Ectodermal cell (in vitro differentiated cells): ENCODE measurements around the gene NAT8L.

Experiments
- H3K27ac ChIP-seq: 2 replicates; pipeline ENCODE4 v1.7.0; 2013; ENCODE audit warnings: mild to moderate bottlenecking, low read depth, low read length; ENCODE audit not compliant: insufficient read depth, poor library complexity, severe bottlenecking
- H3K27me3 ChIP-seq: 2 replicates; pipeline ENCODE4 v1.7.0; 2013; ENCODE audit warnings: mild to moderate bottlenecking, low read length; ENCODE audit not compliant: insufficient read depth, control insufficient read depth, poor library complexity, severe bottlenecking
- H3K36me3 ChIP-seq: one replicate; pipeline ENCODE4 v1.7.0; 2013; ENCODE audit warnings: low read length; ENCODE audit not compliant: control insufficient read depth, insufficient read depth
- H3K4me1 ChIP-seq: one replicate; pipeline ENCODE4 v1.7.0; 2013; ENCODE audit warnings: low read length; ENCODE audit not compliant: control insufficient read depth, insufficient read depth
- H3K4me3 ChIP-seq: 2 replicates; pipeline ENCODE4 v1.7.0; 2013; ENCODE audit warnings: low read depth, low read length, control low read depth; ENCODE audit not compliant: insufficient read depth
- H3K9me3 ChIP-seq: 2 replicates; pipeline ENCODE4 v1.7.0; 2013; ENCODE audit warnings: mild to moderate bottlenecking, low read length, moderate library complexity; ENCODE audit not compliant: control insufficient read depth
- WGBS, 2 experiments: methylation state at CpG; one replicate each; pipeline ENCODE4 v1.1.7; 2013; ENCODE audit warnings: missing lambda C conversion rate in 2 of 2; 5-methylcytosine and 5-hydroxymethylcytosine counted together

NAT8L gene

GRCh38 chr4:2058264-2059045, 672 bp upstream of the NAT8L start:
- Histone ChIP-seq H3K9me3 (no peaks in the 10 kb centered on the region), H3K4me3 (peak overlapping the region; percentile 47), H3K4me1 (no peaks in the 10 kb centered on the region), H3K27ac (no peak overlapping the region), H3K36me3 (no peaks in the 10 kb centered on the region), H3K27me3 (peaks cover 63% of the 10 kb centered on the region)
- 1% methylated on average over 93 of the region's 93 CpGs for WGBS, 2 experiments

GRCh38 chr4:2059726-2060602, 837 bp downstream of the NAT8L start:
- Histone ChIP-seq H3K27ac (no peak overlapping the region), H3K27me3 (peaks cover 63% of the 10 kb centered on the region), H3K4me3 (peak overlapping the region; percentile 22), H3K4me1 (no peaks in the 10 kb centered on the region), H3K9me3 (no peaks in the 10 kb centered on the region), H3K36me3 (no peaks in the 10 kb centered on the region)
- 5% methylated on average over 102 of the region's 102 CpGs for WGBS, 2 experiments

GRCh38 chr4:2060611-2061185, 1.6 kb downstream of the NAT8L start:
- Histone ChIP-seq H3K36me3 (no peaks in the 10 kb centered on the region), H3K9me3 (no peaks in the 10 kb centered on the region), H3K4me1 (no peaks in the 10 kb centered on the region), H3K4me3 (peak overlapping the region; percentile 22), H3K27me3 (peaks cover 59% of the 10 kb centered on the region), H3K27ac (no peak overlapping the region)
- WGBS, 2 experiments = 3% methylated on average over 51 to 53 of the region's 54 CpGs

GRCh38 chr4:2061186-2062131, 2.3 kb downstream of the NAT8L start:
- Histone ChIP-seq H3K27me3 (peaks cover 51% of the 10 kb centered on the region), H3K4me3 (peak overlapping the region; percentile 2), H3K27ac (no peak overlapping the region), H3K36me3 (no peaks in the 10 kb centered on the region), H3K4me1 (no peaks in the 10 kb centered on the region), H3K9me3 (no peaks in the 10 kb centered on the region)
- 52 to 53% methylated on average over 42 of the region's 42 CpGs for WGBS, 2 experiments

GRCh38 chr4:2062168-2062807, 3.2 kb downstream of the NAT8L start:
- H3K4me1 ChIP-seq = no peaks in the 10 kb centered on the region
- no peak overlapping the region for H3K4me3 ChIP-seq
- no peaks in the 10 kb centered on the region for H3K36me3 ChIP-seq
- H3K27ac ChIP-seq = no peak overlapping the region
- WGBS, 2 experiments = 89 to 91% methylated on average over 11 of the region's 11 CpGs
- peaks cover 43% of the 10 kb centered on the region for H3K27me3 ChIP-seq
- no peaks in the 10 kb centered on the region for H3K9me3 ChIP-seq

- Histone ChIP-seq H3K27ac (no peak overlapping the region), H3K27me3 (peaks cover 36% of the 10 kb centered on the region), H3K36me3 (no peaks in the 10 kb centered on the region), H3K4me1 (no peaks in the 10 kb centered on the region), H3K9me3 (no peaks in the 10 kb centered on the region), H3K4me3 (no peak overlapping the region)
- 87% methylated on average over 16 of the region's 16 CpGs for WGBS, 2 experiments
Measured at GRCh38 chr4:2062808-2063524, 3.8 kb downstream of the NAT8L start.

- H3K9me3 ChIP-seq = no peaks in the 10 kb centered on the region
- H3K27me3 ChIP-seq = peaks cover 29% of the 10 kb centered on the region
- H3K36me3 ChIP-seq = no peaks in the 10 kb centered on the region
- no peaks in the 10 kb centered on the region for H3K4me1 ChIP-seq
- H3K4me3 ChIP-seq = no peak overlapping the region
- no peak overlapping the region for H3K27ac ChIP-seq
- WGBS, 2 experiments = 96% methylated on average over 53 of the region's 53 CpGs
Measured at GRCh38 chr4:2063557-2064275, 4.6 kb downstream of the NAT8L start.

GRCh38 chr4:2064276-2064991, 5.3 kb downstream of the NAT8L start:
- WGBS, 2 experiments = 93% methylated on average over 40 of the region's 40 CpGs

More at GRCh38 chr4:2064276-2064991, 5.3 kb downstream of the NAT8L start:
- Histone ChIP-seq H3K9me3 (no peaks in the 10 kb centered on the region), H3K27me3 (peaks cover 28% of the 10 kb centered on the region), H3K4me3 (no peak overlapping the region), H3K27ac (no peak overlapping the region), H3K4me1 (peaks cover 5% of the 10 kb centered on the region), H3K36me3 (no peaks in the 10 kb centered on the region)
